Neural cell (in vitro differentiated cells): ENCODE data around the gene KIF20A. TPM values are rescaled to one million over a fixed set of nuclear protein-coding genes. Genes with fewer than 3 reads are reported as not detected.

ENCODE experiments used
- H2AFZ ChIP-seq: fragments of 200-600, 300-800 bp; sonication (generic), shearing (Covaris generic); 2 replicates; pipeline ENCODE4 v1.6.0; 2014; ENCODE audit warnings: low read depth, mild to moderate bottlenecking, antibody characterized with exemption, low read length, moderate library complexity
- H3F3A ChIP-seq: fragments of 200-600 bp; shearing (Covaris generic); 2 replicates; pipeline ENCODE4 v1.6.1; 2016; ENCODE audit warnings: mild to moderate bottlenecking, moderate library complexity, mixed read lengths, antibody characterized with exemption, low read length; ENCODE audit not compliant: insufficient read depth, poor library complexity, severe bottlenecking
- H3K27ac ChIP-seq: fragments of 200-600, 300-800 bp; sonication (generic), shearing (Covaris generic); 2 replicates; pipeline ENCODE4 v1.5.1; 2014; ENCODE audit warnings: mild to moderate bottlenecking, low read length, moderate library complexity
- H3K27me3 ChIP-seq: fragments of 300-800, 200-600 bp; sonication (generic), shearing (Covaris generic); 2 replicates; pipeline ENCODE4 v1.6.0; 2014; ENCODE audit warnings: mild to moderate bottlenecking, low read depth, low read length, moderate library complexity; ENCODE audit not compliant: insufficient read depth
- H3K36me3 ChIP-seq: fragments of 300-800, 200-600 bp; sonication (generic), shearing (Covaris generic); 2 replicates; pipeline ENCODE4 v1.5.1; 2014; ENCODE audit warnings: mild to moderate bottlenecking, antibody characterized with exemption, low read length, moderate library complexity; ENCODE audit not compliant: insufficient read depth
- H3K4me2 ChIP-seq: fragments of 300-800, 200-600 bp; sonication (generic), shearing (Covaris generic); 2 replicates; pipeline ENCODE4 v1.6.0; 2014; ENCODE audit warnings: mild to moderate bottlenecking, low read length
- H3K4me3 ChIP-seq: fragments of 300-800, 200-600 bp; sonication (generic), shearing (Covaris generic); 2 replicates; pipeline ENCODE4 v1.5.1; 2014; ENCODE audit warnings: mild to moderate bottlenecking, low read length, moderate library complexity
- H3K79me2 ChIP-seq: fragments of 200-600 bp; shearing (Covaris generic); replicated peaks from 2 replicates; pipeline ENCODE4 v1.6.0; 2014; ENCODE audit warnings: mild to moderate bottlenecking, low read length, moderate library complexity; ENCODE audit not compliant: insufficient read depth
- H3K9ac ChIP-seq: fragments of 300-800, 200-600 bp; sonication (generic), shearing (Covaris generic); 2 replicates; pipeline ENCODE4 v1.6.1; 2016; ENCODE audit warnings: mild to moderate bottlenecking, low read length, mixed read lengths
- H3K9me2 ChIP-seq: fragments of 200-600 bp; shearing (Covaris generic); 2 replicates; pipeline ENCODE4 v1.6.1; 2016; ENCODE audit warnings: mild to moderate bottlenecking, low read length, mixed read lengths; ENCODE audit not compliant: insufficient read depth
- H3K9me3 ChIP-seq: fragments of 200-600, 300-800 bp; sonication (generic), shearing (Covaris generic); 2 replicates; pipeline ENCODE4 v1.6.1; 2016; ENCODE audit warnings: mild to moderate bottlenecking, mixed run types, low read length, moderate library complexity, mixed read lengths
- H4K20me1 ChIP-seq: fragments of 200-600 bp; shearing (Covaris generic); 2 replicates; pipeline ENCODE4 v1.6.1; 2016; ENCODE audit warnings: mild to moderate bottlenecking, mixed run types; ENCODE audit not compliant: insufficient read depth
- EP300 ChIP-seq: fragments of 450-650 bp; conservative IDR thresholded peaks from 2 replicates; pipeline ENCODE4 v1.6.1; 2014; ENCODE audit warnings: antibody characterized with exemption, mild to moderate bottlenecking, moderate library complexity; ENCODE audit not compliant: poor library complexity, severe bottlenecking
- EZH2 ChIP-seq: fragments of 200-600, 300-800 bp; shearing (Covaris generic), sonication (generic); IDR thresholded peaks from 2 replicates; pipeline ENCODE4 v1.6.1; 2014; ENCODE audit warnings: antibody characterized with exemption, low read length, borderline replicate concordance, mild to moderate bottlenecking; ENCODE audit not compliant: insufficient read depth, poor library complexity, severe bottlenecking
- MXI1 ChIP-seq: fragments of 450-650 bp; conservative IDR thresholded peaks from 2 replicates; pipeline ENCODE4 v1.6.1; 2014; ENCODE audit warnings: antibody characterized with exemption, mild to moderate bottlenecking; ENCODE audit not compliant: poor library complexity, severe bottlenecking
- POLR2AphosphoS5 ChIP-seq: IDR thresholded peaks from 2 replicates; pipeline ENCODE4 v1.6.1; 2012
- RAD21 ChIP-seq: fragments of 450-650 bp; conservative IDR thresholded peaks from 2 replicates; pipeline ENCODE4 v1.6.1; 2014; ENCODE audit warnings: antibody characterized with exemption, mild to moderate bottlenecking, moderate library complexity
- REST ChIP-seq: IDR thresholded peaks from 2 replicates; pipeline ENCODE4 v1.6.1; 2012; ENCODE audit warnings: borderline replicate concordance
- SMC3 ChIP-seq: fragments of 450-650 bp; conservative IDR thresholded peaks from 2 replicates; pipeline ENCODE4 v1.6.1; 2014; ENCODE audit warnings: antibody characterized with exemption, mild to moderate bottlenecking, moderate library complexity; ENCODE audit not compliant: poor library complexity
- TAF1 ChIP-seq: IDR thresholded peaks from 2 replicates; pipeline ENCODE4 v1.6.1; 2012; ENCODE audit warnings: low read depth
- polyA plus RNA-seq: library from polyadenylated mRNA; depleted of rRNA; stranded (reverse); fragments of >200 nt; gene quantifications from 2 replicates; pipeline ENCODE4 v1.2.3, GENCODE V29; 2014
- TF ChIP-seq, protein P1 (sequence below): fragments of 450-650 bp; IDR thresholded peaks from 2 replicates; pipeline ENCODE4 v1.5.1; 2014; ENCODE audit warnings: antibody characterized with exemption, mild to moderate bottlenecking, moderate library complexity; ENCODE audit not compliant: poor library complexity, severe bottlenecking

KIF20A gene
- polyA plus RNA-seq, 1 donor from 2014 or later = 2.1 TPM

DNA sequence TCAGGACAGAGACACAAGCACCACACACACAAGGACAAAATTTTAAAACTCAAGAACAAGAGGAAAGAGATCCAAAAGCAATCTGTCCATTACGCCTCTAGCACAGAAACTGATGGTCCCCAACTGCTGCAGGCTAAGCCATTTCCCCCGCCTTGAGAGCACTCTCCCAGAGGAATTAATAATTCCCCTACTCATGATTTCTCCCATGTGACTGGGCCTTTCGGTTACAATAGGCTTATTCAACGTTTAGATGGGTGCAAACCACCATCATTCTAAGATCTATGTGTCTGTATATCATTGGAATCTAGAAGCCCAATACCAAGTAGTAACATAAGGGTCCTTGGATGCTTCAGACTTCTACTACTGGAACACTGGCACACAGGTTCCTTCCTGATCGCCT lies 19.2 kb upstream of the KIF20A start:
- H2AFZ ChIP-seq = no peak overlapping the region
- no peaks in the 10 kb centered on the region for H3K27me3 ChIP-seq
- H3K9me2 ChIP-seq = no peaks in the 10 kb centered on the region
- H3K4me3 ChIP-seq = no peak overlapping the region
- TF ChIP-seq REST (no peak), EZH2 (no peak), EP300 (no peak), TAF1 (no peak), SMC3 (no peak), MXI1 (no peak), RAD21 (no peak), POLR2AphosphoS5 (no peak)
- TF ChIP-seq, protein P1, sequence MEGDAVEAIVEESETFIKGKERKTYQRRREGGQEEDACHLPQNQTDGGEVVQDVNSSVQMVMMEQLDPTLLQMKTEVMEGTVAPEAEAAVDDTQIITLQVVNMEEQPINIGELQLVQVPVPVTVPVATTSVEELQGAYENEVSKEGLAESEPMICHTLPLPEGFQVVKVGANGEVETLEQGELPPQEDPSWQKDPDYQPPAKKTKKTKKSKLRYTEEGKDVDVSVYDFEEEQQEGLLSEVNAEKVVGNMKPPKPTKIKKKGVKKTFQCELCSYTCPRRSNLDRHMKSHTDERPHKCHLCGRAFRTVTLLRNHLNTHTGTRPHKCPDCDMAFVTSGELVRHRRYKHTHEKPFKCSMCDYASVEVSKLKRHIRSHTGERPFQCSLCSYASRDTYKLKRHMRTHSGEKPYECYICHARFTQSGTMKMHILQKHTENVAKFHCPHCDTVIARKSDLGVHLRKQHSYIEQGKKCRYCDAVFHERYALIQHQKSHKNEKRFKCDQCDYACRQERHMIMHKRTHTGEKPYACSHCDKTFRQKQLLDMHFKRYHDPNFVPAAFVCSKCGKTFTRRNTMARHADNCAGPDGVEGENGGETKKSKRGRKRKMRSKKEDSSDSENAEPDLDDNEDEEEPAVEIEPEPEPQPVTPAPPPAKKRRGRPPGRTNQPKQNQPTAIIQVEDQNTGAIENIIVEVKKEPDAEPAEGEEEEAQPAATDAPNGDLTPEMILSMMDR = no peak
- no peaks in the 10 kb centered on the region for H3K9me3 ChIP-seq
- H3K36me3 ChIP-seq = peaks cover 13% of the 10 kb centered on the region
- H3K9ac ChIP-seq = no peak overlapping the region
- no peaks in the 10 kb centered on the region for H3K79me2 ChIP-seq
- no peaks in the 10 kb centered on the region for H3F3A ChIP-seq
- no peak overlapping the region for H3K27ac ChIP-seq
- H4K20me1 ChIP-seq = no peaks in the 10 kb centered on the region
- H3K4me2 ChIP-seq = no peak overlapping the region

- Histone ChIP-seq H3K27ac (no peak overlapping the region), H3K4me2 (no peak overlapping the region), H3K9me3 (no peaks in the 10 kb centered on the region), H3K9me2 (no peaks in the 10 kb centered on the region), H2AFZ (no peak overlapping the region), H3K79me2 (no peaks in the 10 kb centered on the region), H3K36me3 (peaks cover 13% of the 10 kb centered on the region), H3K4me3 (no peak overlapping the region), H3F3A (no peaks in the 10 kb centered on the region), H3K27me3 (no peaks in the 10 kb centered on the region), H3K9ac (no peak overlapping the region), H4K20me1 (no peaks in the 10 kb centered on the region)
- no peak for TF ChIP-seq RAD21
Observed at GRCh38 chr5:138160706-138161105, 18.2 kb upstream of the KIF20A start.

DNA sequence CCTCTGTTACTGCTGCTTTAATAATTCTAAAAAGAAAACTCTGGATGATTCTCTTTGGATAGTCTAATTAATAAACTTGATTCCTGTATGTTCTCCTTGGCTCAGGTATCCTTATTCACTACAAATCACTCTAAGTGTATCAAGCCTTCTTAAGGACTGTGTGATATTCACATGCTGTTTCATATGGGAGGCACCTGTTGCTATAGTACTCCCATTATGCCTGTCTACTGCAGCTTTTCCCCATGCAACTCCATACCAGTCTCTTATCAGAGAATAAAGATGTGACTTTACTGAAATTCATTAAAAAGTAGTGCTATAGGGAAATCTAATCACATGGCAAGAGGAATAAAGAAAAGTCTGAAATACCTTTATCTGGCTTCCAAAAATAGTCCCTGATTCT lies 15.2 kb upstream of the KIF20A start:
- peaks cover 21% of the 10 kb centered on the region for H3K36me3 ChIP-seq
- H3F3A ChIP-seq = no peaks in the 10 kb centered on the region
- H3K4me2 ChIP-seq = no peak overlapping the region
- no peaks in the 10 kb centered on the region for H4K20me1 ChIP-seq
- H3K79me2 ChIP-seq = no peaks in the 10 kb centered on the region
- H3K9me3 ChIP-seq = no peaks in the 10 kb centered on the region
- no peak overlapping the region for H2AFZ ChIP-seq
- no peak for TF ChIP-seq REST
- no peak for TF ChIP-seq RAD21
- TF ChIP-seq TAF1 = no peak
- TF ChIP-seq EP300 = no peak
- TF ChIP-seq SMC3 = no peak
- no peak for TF ChIP-seq MXI1
- no peak for TF ChIP-seq EZH2
- no peak for TF ChIP-seq POLR2AphosphoS5
- TF ChIP-seq, protein P1 = no peak
- H3K9ac ChIP-seq = no peak overlapping the region
- H3K27me3 ChIP-seq = no peaks in the 10 kb centered on the region
- H3K27ac ChIP-seq = no peak overlapping the region
- H3K9me2 ChIP-seq = no peaks in the 10 kb centered on the region
- no peak overlapping the region for H3K4me3 ChIP-seq
